Measurements from ENCODE around the gene WWOX. TPM values are rescaled to one million over a fixed set of nuclear protein-coding genes. Genes with fewer than 3 reads are reported as not detected.

Gene WWOX
- polyA plus RNA-seq, 2 of the 4 experiments (the other 2 are of a cell fraction): 16.0 to 17.2 TPM

GRCh38 chr16:78432451-78432850 is 333.0 kb downstream of the WWOX start:
- 84% methylated on average over 17 of the region's 17 CpGs for WGBS (ENCODE audit: missing lambda C conversion rate)
- H3K4me3 ChIP-seq: no peak overlapping the region
- no peak for ATAC-seq
- DNase-seq (ENCODE audit: low read depth in 1 of 2, low spot score in 1 of 2): no peak
- no peaks in the 10 kb centered on the region for H3K9me3 ChIP-seq
- FAIRE-seq: no peak
- no peak overlapping the region for H3K4me2 ChIP-seq
- H3K4me1 ChIP-seq: no peaks in the 10 kb centered on the region
- no peak for TF ChIP-seq POLR2A (IDR thresholded peaks at IDR 0.05; ENCODE audit: low read length)
- no peak for TF ChIP-seq ATOH8 (CRISPR knock-in tag; IDR thresholded peaks at IDR 0.05; ENCODE audit: low read depth)
- no peak for TF ChIP-seq RCOR1 (IDR thresholded peaks at IDR 0.05; ENCODE audit: low read depth, low read length)
- TF ChIP-seq TP53 (CRISPR knock-in tag; IDR thresholded peaks at IDR 0.05): no peak
- no peak for TF ChIP-seq ELK1 (IDR thresholded peaks at IDR 0.05; ENCODE audit: low read depth, low read length)
- no peak for TF ChIP-seq CHD4 (IDR thresholded peaks at IDR 0.05; ENCODE audit: borderline replicate concordance)
- TF ChIP-seq CTCF (IDR thresholded peaks at IDR 0.05): no peak
- TF ChIP-seq, protein P1, sequence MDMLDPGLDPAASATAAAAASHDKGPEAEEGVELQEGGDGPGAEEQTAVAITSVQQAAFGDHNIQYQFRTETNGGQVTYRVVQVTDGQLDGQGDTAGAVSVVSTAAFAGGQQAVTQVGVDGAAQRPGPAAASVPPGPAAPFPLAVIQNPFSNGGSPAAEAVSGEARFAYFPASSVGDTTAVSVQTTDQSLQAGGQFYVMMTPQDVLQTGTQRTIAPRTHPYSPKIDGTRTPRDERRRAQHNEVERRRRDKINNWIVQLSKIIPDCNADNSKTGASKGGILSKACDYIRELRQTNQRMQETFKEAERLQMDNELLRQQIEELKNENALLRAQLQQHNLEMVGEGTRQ (IDR thresholded peaks at IDR 0.05): no peak
- TF ChIP-seq HMGXB4 (CRISPR knock-in tag; IDR thresholded peaks at IDR 0.05; ENCODE audit: borderline replicate concordance): no peak
- TF ChIP-seq, protein P2, sequence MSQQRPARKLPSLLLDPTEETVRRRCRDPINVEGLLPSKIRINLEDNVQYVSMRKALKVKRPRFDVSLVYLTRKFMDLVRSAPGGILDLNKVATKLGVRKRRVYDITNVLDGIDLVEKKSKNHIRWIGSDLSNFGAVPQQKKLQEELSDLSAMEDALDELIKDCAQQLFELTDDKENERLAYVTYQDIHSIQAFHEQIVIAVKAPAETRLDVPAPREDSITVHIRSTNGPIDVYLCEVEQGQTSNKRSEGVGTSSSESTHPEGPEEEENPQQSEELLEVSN (IDR thresholded peaks at IDR 0.05; ENCODE audit: borderline replicate concordance, low read depth): no peak
- TF ChIP-seq EP300 (IDR thresholded peaks at IDR 0.05): no peak
- TF ChIP-seq CBX8 (IDR thresholded peaks at IDR 0.05): no peak
- no peak for TF ChIP-seq MAZ (IDR thresholded peaks at IDR 0.05; ENCODE audit: borderline replicate concordance, low read depth, low read length)
- TF ChIP-seq MYC (IDR thresholded peaks at IDR 0.05; ENCODE audit: borderline replicate concordance, low read length): no peak
- no peak for TF ChIP-seq ZNF302 (CRISPR knock-in tag; IDR thresholded peaks at IDR 0.05)
- no peak for TF ChIP-seq HES2 (IDR thresholded peaks at IDR 0.05)
- no peak for TF ChIP-seq BCL3 (IDR thresholded peaks at IDR 0.05)
- POLR2A ChIA-PET: no interaction called here
- H3K27ac ChIP-seq: no peak overlapping the region
- CTCF ChIA-PET: no interaction called here

GRCh38 chr16:78433116-78433515 is 333.7 kb downstream of the WWOX start:
- Histone ChIP-seq H3K4me1 (no peaks in the 10 kb centered on the region), H3K9me3 (no peaks in the 10 kb centered on the region), H3K4me2 (no peak overlapping the region), H3K27ac (no peak overlapping the region), H3K4me3 (no peak overlapping the region)
- no peak for ATAC-seq
- CTCF ChIA-PET: no interaction called here
- FAIRE-seq: no peak
- TF ChIP-seq RAD21 (conservative IDR thresholded peaks at IDR 0.05 in 1 of 2, IDR thresholded peaks at IDR 0.05 in 1 of 2) (no peak), ZC3H11A (IDR thresholded peaks at IDR 0.05) (no peak), ZSCAN20 (CRISPR knock-in tag; IDR thresholded peaks at IDR 0.05) (no peak), FOSB (CRISPR knock-in tag; IDR thresholded peaks at IDR 0.05) (no peak), CHD2 (IDR thresholded peaks at IDR 0.05; ENCODE audit: low read length, partially characterized antibody) (no peak), CHD4 (IDR thresholded peaks at IDR 0.05; ENCODE audit: borderline replicate concordance) (no peak)
- TF ChIP-seq, protein P3, sequence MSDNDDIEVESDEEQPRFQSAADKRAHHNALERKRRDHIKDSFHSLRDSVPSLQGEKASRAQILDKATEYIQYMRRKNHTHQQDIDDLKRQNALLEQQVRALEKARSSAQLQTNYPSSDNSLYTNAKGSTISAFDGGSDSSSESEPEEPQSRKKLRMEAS (IDR thresholded peaks at IDR 0.05): no peak
- DNase-seq (ENCODE audit: low read depth in 1 of 2, low spot score in 1 of 2): no peak
- POLR2A ChIA-PET: no interaction called here
- WGBS (ENCODE audit: missing lambda C conversion rate): 59% methylated on average over 2 of the region's 2 CpGs
